Measurements from ENCODE around the gene WT1.
A peak's percentile ranks its signal among the peaks of the same experiment; 100 is the strongest.

Gene WT1

DNA sequence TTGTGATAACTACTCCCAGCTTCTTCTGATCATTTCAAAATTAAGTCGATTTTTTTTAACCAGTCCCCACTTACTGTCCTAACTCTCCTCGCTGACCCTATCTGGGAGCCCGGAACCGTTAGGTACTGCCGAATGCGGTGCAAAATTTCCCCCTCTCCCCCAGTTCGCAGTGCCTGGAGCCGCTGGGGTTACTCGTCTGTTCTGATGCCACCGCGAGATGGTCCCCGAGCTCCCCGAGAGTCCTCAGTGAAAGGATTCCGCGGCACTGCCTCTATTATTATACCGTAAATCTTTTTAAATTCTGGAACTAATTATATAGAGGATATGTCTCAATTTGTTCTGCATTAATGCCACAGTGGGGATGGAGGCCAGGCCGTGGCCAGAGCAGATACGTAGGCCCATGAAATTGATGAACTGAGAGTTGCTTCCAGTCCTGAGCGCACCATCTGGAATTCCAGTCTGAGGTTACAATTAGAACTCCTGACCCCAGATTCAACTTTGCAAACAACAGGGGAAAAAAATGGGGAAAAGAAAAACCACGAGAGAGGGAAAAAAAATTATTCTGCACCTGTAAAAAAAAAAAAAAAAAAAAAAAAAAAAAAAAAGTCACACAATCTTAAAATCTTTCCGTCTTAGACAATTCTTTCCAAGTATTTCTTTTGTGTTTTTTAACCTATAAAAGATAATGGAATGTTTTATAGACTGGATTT, 4.3 kb upstream of the WT1 start:
- no peak overlapping the region for H3K4me3 ChIP-seq (ENCODE audit: low read depth, low read length)
- TF ChIP-seq, protein P1, sequence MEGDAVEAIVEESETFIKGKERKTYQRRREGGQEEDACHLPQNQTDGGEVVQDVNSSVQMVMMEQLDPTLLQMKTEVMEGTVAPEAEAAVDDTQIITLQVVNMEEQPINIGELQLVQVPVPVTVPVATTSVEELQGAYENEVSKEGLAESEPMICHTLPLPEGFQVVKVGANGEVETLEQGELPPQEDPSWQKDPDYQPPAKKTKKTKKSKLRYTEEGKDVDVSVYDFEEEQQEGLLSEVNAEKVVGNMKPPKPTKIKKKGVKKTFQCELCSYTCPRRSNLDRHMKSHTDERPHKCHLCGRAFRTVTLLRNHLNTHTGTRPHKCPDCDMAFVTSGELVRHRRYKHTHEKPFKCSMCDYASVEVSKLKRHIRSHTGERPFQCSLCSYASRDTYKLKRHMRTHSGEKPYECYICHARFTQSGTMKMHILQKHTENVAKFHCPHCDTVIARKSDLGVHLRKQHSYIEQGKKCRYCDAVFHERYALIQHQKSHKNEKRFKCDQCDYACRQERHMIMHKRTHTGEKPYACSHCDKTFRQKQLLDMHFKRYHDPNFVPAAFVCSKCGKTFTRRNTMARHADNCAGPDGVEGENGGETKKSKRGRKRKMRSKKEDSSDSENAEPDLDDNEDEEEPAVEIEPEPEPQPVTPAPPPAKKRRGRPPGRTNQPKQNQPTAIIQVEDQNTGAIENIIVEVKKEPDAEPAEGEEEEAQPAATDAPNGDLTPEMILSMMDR (IDR thresholded peaks at IDR 0.05; ENCODE audit: low read depth, low read length, missing control alignments): no peak
- no peak for DNase-seq (ENCODE audit: low read depth)
- in situ Hi-C loops (cut with HindIII; ENCODE audit: low sequenced_read_pairs): loop anchor here (5.0 to 10.0 kb wide), 2 partner anchors 53 to 625 kb away; no protein-coding TSS in a partner anchor

DNA sequence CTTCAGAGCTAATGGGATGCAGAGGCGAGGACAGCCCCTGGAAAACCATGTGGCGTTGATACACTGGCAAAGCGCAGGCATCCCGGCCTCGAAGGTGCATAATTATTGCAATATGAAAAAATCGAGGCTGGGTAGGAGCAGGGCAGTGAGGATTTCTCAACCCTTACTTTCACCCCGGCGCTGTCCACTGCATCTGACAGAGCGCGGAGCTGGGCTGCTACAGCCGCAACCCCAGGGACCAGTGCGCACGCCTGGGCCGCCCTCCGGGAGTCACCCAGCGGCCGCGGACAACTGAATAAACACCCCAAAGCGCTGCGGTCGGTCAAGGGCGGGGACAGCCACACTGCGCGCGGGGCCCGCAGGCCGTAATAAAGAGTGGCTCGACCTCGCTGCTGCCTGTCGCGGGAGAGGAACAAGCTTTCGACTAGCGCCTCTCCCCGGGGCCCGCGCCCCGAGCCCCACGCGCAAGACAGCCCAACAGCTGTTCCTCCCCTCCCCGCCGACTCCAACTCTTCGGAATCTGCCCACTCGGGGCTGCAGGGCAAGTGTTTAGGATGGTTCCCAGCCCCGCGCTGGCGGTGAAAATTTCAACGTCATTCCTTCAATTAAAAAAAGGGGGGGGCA, 3.6 kb upstream of the WT1 start:
- H3K4me3 ChIP-seq (ENCODE audit: low read depth, low read length): peak overlapping the region; percentile 3
- no peak for DNase-seq (ENCODE audit: low read depth)
- in situ Hi-C loops (cut with HindIII; ENCODE audit: low sequenced_read_pairs): loop anchor here (5.0 to 10.0 kb wide), 2 partner anchors 53 to 626 kb away; no protein-coding TSS in a partner anchor
- TF ChIP-seq, protein P1 (IDR thresholded peaks at IDR 0.05; ENCODE audit: low read depth, low read length, missing control alignments): no peak

DNA sequence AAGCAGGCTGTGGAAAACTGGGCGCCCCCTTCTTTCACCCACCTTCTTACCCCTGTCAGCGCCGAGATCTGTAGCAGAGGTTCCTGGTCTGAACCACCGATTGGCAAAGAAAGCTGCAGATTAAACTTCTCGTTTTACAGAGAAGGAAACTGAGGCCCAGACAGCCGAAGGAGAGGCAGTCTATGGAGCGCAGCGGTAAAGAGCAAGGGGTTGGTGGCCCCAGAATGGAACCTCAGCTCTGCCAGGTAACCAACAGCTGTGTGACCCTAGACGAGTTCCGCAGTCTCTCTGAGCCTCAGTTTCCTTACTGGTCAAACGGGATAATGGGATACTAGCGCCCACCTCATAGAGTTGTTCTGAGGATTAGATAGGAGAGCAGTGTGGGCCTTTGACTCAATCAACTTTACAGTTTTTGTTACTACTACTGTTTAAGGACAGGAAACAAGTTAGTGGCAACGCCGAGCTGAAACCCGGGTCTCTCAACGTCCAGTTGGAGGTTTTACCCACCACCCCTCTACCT, 3.1 kb upstream of the WT1 start:
- TF ChIP-seq, protein P1 (IDR thresholded peaks at IDR 0.05; ENCODE audit: low read depth, low read length, missing control alignments): no peak
- DNase-seq (ENCODE audit: low read depth): no peak
- H3K4me3 ChIP-seq (ENCODE audit: low read depth, low read length): no peak overlapping the region
- in situ Hi-C loops (cut with HindIII; ENCODE audit: low sequenced_read_pairs): loop anchor here (5.0 to 10.0 kb wide), 2 partner anchors 54 to 626 kb away; no protein-coding TSS in a partner anchor

DNA sequence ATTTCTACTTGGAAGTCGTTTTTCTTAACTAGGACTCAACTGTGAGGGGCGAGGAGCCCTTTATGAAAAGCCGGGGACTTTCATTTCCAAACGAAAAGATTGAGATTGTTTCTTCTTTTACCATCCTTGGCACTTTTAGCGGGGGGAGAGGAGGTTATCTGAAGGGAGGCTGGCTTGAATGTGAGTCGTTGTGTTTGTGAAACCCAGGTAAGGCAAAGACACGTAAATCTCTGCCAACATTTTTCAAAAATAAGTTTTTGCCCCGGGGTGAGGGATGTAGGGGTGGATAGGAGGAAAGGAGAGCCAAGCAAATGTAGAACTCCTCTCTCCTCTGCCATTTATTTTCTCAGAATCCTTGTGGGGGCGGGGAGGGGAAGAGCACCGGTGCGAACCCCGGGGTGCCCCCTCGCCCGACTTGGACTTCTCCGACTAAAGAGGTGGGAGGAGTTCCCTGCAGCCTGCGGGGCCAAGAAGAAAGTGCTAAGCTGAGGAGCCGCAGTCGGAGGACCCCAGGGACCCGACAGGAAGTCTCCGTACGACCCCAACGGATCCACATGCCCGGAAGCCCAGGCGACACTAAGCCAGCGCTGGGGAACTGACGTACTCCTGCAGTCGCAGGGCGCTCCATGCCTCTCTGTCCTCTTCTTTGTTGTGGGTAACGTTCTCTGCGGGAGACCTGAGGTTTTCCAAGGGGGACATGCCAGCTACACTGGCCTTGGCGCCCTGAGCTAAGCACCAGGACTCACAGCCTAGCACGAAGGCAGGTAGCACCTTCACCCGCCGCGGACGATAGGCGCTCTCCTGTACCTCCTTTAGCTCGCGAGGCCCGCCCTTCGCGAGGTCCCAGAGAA, 2.4 kb upstream of the WT1 start:
- in situ Hi-C loops (cut with HindIII; ENCODE audit: low sequenced_read_pairs): loop anchor here (5.0 to 10.0 kb wide), 2 partner anchors 55 to 627 kb away; no protein-coding TSS in a partner anchor
- H3K4me3 ChIP-seq (ENCODE audit: low read depth, low read length): no peak overlapping the region
- no peak for DNase-seq (ENCODE audit: low read depth)
- TF ChIP-seq, protein P1 (IDR thresholded peaks at IDR 0.05; ENCODE audit: low read depth, low read length, missing control alignments): no peak

DNA sequence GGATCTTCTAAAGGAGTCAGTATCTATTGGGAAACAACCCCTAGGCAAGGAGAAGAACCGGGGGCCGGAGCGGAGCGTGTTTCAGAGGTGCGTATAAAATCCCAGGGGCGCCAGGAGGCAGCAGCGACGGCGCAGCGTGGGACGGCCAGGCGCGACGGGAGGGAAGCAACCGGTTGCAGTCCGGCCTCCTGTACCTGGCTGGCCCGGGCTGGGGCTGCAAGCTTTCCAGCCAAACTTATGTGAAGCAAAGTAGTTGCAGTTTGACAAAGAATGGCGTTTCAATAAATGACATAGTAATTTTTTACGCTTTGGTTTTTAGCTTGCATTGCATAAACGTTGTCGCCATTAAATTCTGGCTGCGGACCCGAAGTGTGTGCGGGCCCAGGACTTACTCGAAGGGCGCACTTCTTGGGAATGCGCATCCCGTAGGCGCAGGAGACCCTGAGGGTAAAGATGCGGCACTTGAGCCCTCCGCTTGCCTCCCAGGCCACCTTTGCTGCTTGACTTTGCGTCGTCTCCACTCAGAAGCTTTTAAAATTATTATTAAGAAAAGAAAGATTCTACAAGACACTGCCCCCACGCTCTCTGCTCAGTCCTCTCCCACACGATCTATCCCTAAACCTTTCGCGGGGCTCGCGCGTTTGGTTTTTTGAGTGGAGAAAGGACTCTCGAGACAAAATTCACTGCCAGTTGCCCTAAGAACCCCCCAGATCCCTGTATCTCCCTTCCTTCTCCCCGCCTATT, 1.6 kb upstream of the WT1 start:
- no peak overlapping the region for H3K4me3 ChIP-seq (ENCODE audit: low read depth, low read length)
- DNase-seq (ENCODE audit: low read depth): no peak
- TF ChIP-seq, protein P1 (IDR thresholded peaks at IDR 0.05; ENCODE audit: low read depth, low read length, missing control alignments): no peak
- in situ Hi-C loops (cut with HindIII; ENCODE audit: low sequenced_read_pairs): loop anchor here (5.0 to 10.0 kb wide), 2 partner anchors 55 to 628 kb away; no protein-coding TSS in a partner anchor

Data from astrocyte of the cerebellum (primary cell).